GM19328 (cell line): ENCODE results near the gene TTLL9.

Experiments used
- ATAC-seq: cut with Tn5 transposase; IDR thresholded peaks from one replicate; pipeline ENCODE4 v1.9.1; 2021; ENCODE audit warnings: mild to moderate bottlenecking, moderate library complexity; ENCODE audit not compliant: unreplicated experiment

TTLL9 gene

GRCh38 chr20:31972471-31973021 is 102.1 kb downstream of the TTLL9 start:
- ATAC-seq = no peak

GRCh38 chr20:31974296-31974695 is 103.9 kb downstream of the TTLL9 start:
- no peak for ATAC-seq

- ATAC-seq = no peak
These were observed 104.6 kb downstream of the TTLL9 start for GRCh38 chr20:31974951-31975487.

- no peak for ATAC-seq
These were observed 105.4 kb downstream of the TTLL9 start for GRCh38 chr20:31975874-31976273.

GRCh38 chr20:31977080-31977479 is 106.6 kb downstream of the TTLL9 start:
- ATAC-seq = no peak

- ATAC-seq = no peak
These were observed 109.4 kb downstream of the TTLL9 start for GRCh38 chr20:31979713-31980426.

- ATAC-seq = no peak
These were observed 111.3 kb downstream of the TTLL9 start for GRCh38 chr20:31981784-31982183.

- no peak for ATAC-seq
These were observed 114.6 kb downstream of the TTLL9 start for GRCh38 chr20:31984981-31985471.

GRCh38 chr20:31987744-31988143 is 117.3 kb downstream of the TTLL9 start:
- ATAC-seq = no peak

- ATAC-seq = no peak
These were observed 118.1 kb downstream of the TTLL9 start for GRCh38 chr20:31988430-31989015.

- no peak for ATAC-seq
These were observed 118.7 kb downstream of the TTLL9 start for GRCh38 chr20:31989030-31989645.

GRCh38 chr20:31990641-31991338 is 120.4 kb downstream of the TTLL9 start:
- no peak for ATAC-seq

GRCh38 chr20:31991339-31991705 is 120.9 kb downstream of the TTLL9 start:
- no peak for ATAC-seq

GRCh38 chr20:31992086-31992485 is 121.7 kb downstream of the TTLL9 start:
- no peak for ATAC-seq
